Stimulated activated naive CD4-positive, alpha-beta T cell (primary cell): ENCODE data around the gene SRPK3.
"Not testable (repeated sequence)": the region's sequence is repeated elsewhere in the genome, so short reads cannot be mapped to it uniquely, and the experiment has no call there.

ENCODE experiments used
- DNase-seq, 6 experiments: peaks; one replicate each; lab custom pipeline; 2025; lab: John Stamatoyannopoulos, UW

The SRPK3 gene

DNA sequence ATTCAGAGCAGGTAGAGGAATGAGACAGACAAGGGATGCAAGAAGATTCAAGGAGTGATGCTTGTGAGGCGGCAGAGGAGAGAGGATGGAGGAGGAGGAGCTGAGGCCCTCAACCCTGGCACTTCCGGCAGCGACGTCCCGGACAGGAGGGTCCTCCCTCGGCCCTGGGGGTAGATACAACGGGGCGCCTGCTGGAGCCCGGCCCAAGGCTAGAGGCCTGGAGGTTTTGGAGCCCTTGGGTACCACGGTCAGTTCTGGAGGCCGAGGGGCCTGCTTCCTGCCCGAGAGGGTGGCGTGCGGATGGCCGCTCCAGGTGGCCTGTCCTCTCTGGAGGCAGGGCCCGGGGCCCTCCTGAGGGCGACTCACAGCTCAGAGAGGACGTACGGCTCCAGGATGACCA, 27.1 kb downstream of the SRPK3 start:
- DNase-seq, result no peak

DNA sequence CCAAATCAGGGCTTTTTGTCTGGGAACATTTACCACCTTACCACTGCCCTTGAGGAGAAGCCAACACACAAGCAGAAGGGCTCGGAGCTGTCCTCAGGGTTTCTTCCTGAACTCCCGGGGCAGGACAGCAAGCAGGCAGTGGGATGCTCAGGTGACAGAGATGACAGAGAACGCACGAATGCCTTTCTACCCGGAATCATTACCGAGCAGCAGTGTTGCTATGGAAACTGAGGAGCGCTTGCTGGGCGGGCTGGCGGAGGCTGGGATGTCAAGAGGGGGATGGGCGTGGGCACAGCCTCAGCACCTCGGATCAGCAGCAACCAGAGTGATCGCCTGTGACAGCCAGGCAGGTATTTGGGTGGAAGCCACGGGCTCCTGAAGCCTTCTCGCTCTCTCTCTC, 31.4 kb downstream of the SRPK3 start:
- no peak for DNase-seq

DNA sequence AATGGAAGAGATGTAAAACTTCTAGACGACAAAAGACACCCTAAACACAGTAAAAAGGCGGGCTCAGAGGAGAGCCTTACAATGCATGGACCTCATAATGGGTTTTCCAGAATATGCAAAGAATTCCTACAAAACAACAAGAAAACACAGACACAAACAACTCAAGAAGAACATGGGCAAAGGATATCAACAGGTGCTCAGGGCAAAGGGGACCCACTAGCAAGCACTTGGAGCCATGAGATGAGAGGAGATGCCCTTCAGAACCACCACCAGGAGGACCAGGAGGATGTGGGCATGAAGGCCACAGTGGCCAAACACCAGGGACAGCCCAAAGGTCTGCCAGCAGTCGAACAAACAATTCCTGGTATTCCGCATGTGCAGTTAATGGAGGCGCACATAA, 32.3 kb downstream of the SRPK3 start:
- no peak for DNase-seq

DNA sequence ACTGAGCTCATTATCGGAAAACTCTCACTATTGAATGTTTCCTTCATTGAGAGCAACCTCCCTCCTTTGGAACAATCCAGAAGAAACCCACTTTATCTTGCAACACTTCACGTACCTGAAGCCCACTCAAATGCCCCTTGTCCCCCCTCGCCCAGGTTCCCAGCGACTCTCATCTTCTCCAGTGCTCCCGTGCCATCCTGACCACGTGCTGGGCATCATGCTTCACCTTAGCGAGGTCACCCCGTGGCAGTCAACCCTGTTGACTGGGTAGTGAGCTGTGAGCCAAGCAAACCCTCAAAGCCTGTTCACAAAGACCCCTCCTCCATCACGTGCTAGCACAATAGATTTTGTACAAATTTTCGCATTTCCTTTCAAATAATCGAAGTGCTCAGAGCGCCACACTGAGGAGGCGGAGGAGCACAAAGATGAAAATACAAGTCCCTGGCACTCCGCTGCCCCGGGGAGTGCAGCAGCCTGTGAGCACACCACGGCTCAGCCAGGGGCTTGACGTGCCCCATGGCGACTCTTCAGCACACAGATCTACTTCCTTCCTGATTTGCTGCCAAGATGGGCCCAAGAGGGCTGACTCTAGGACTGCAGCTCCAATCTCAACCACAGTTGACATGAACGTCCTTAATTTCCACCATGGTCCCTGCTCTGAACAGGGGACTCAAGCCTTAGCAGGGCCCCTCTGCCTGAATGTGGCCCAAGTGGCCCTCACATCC, 33.9 kb downstream of the SRPK3 start:
- no peak for DNase-seq

DNA sequence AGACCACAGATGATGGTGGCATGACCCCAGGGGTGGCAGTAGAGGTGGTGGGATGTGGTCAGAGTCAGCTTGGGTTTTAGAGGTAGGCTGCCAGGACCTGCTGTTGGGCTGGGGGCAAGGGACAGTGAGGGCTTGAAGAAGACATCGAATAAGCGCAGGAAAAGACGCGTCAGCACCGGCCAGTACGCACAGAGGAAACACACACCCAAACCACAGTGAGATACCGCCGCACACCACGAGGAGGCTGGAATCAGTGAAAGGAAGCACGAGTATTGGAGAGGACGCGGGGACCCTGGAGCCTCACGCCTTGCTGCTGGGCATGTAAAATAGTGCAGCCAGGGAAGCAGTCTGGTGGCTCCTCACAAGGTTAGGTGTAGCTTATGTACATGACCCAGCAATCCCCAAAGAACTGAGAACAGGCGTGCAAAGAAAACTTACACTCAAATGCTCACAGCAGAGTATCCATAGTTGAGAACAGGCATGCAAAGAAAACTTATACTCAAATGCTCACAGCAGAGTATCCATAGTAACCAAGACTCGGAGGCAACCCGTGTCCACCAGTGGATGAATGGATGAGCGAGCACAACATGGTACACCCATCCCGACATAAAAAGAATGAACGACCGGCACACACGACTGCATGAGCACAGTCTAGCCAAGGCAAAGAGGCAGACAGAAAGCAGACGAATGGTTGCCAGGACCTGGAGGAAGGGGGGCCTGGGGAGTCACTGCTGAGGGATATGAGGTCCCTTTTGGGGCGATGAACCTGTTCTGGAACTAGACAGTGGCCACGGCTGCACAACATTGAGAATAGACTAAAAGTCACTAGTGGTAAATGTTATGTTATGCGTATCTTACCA, 36.2 kb downstream of the SRPK3 start:
- DNase-seq, result peak in 3 of 6 experiments; percentile 18 to 46 (median 41)

DNA sequence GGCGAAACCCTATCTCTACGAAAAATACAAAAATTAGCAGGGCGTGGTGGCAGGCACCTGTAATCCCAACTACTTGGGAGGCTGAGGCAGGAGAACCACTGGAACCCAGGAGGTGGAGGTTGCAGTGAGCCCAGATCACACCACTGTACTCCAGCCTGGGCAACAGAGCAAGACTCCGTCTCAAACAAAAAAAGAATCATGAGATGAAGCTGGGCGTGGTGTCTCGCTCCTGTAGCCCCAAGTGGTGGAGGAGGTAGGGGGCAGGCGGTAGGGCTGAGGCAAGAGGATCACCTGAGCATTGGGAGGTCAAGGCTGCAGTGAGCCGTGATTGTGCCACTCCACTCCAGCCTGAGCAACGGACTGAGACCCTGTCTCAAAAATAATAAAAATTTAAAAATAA, 37.2 kb downstream of the SRPK3 start:
- not testable (repeated sequence) for DNase-seq

DNA sequence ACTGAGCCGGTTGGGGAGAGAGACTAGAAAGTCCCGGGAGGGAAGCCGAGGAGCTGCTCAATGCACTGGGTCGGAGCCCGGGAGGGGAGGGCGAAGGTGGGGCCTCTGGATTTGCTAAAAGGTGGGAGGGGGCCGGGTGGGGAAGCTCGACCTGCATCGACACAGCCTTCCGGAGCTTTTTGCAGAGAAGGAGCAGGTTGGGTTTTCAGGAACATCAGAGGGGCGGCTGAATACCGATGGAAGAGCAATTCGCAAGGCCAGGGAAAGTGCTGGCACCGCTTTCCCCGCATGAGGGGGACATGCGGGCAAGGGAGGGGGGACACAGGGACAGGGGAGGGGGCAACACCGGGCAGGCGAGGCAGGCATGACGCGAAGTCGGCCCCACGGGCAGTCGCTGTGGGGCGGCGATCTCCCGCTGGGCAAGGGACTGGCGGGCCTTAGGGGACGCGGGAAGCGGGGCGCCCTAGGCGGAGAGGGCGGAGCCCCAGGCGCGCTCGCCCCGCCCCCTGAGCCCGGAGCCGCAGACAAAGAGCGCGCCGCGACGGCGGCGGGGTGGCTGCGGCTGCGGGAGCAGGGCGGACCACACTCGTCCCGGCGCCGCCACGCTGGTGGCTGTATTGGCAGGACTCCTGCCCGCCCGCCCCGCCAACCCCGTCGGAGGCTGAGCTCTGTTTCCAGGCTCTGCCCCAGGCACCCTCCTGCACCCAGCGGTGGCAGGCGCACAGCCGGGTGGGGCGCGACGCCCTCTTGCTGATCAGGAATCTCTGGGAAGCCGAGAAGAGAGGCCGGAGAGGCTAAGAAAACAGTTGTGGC, 37.9 kb downstream of the SRPK3 start:
- DNase-seq, result peak in 5 of 6 experiments; percentile 25 to 45 (median 31)

DNA sequence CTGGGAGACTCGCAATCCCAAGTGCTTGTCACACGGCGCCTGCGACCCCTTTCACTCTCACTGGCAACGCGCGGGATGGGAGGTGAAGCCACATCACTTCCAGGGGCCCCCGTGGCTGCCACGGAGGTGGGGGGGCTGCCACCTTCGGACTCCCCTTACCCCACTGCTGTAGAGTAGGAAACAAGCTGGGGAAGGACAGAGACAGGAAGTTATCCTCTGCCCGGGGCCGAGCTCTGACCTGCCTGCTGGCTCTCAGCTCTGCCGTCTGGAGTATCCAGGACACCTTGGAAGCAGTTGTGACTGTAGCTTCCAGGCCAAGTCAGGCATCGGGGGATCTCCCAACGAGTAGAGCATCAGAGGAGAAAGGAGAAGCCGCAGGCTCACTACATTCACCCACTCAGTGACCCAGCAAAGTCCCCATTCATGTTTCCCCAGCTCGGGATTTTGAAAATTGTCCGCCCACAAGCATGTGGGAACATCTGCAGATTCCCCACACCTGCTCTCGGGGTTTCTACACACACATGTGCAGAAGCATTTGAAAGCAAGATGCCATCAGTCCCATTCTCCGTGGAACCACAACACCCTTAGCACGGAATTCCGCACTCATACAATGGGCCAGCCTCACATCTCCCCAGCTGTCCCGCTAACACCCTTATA, 38.7 kb downstream of the SRPK3 start:
- DNase-seq, result no peak

DNA sequence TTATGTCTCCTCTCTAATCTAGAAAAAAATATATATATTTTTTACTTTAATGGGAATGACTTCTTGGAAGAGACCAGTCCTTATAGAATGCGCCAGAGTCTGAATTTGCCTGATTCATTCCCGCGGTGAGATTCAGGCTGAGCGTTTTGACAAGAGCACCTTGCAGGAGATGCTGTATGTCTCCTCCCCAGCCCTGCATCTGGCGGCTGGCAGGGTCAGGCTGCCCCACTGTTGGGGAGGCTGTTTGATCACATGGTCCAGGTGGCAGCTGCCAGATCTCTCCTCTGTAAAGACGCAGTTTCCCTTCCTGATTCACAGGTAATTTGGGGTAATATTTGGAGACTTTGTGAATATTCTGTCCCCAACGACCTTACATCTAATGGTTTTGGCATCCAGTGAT, 39.8 kb downstream of the SRPK3 start:
- DNase-seq, result no peak

DNA sequence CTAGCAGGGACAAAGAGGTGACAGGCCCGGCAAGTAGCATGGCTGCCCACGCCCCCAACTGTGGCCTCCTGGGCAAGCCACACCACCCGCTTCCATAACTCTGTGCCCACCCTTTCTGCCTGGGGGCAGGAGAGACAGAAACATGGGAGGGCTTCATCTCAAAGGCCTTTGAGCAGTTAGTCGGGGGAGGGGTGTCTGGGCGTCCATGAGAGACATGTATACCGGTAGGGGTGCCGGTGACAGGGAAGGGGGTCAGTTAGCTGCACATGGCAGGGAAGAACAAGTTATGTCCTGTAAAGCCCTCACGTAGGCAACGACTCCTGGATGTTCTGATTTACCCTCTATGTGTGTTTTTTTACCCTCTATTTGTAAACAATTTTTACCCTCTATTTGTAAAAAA, 40.2 kb downstream of the SRPK3 start:
- no peak for DNase-seq

DNA sequence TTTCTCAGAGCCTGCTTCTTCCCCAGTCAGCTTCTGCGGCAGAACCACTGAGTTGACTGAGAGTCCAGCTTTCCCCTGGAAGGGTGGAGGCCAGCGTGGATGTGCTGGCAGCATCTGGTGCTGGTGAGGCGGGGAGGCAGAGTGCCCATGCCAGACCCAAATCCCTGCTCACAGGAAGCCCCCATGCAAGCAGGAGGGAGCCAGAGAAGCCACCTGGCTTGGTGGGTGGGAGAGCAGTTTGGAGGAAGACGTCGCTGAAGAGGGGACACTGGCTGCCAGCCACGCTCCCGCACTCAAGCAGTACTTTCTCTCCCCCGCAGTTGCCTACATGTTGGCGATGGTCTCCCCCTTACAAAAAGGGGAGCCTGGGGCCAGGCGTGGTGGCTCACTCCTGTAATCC, 43.5 kb downstream of the SRPK3 start:
- no peak for DNase-seq

DNA sequence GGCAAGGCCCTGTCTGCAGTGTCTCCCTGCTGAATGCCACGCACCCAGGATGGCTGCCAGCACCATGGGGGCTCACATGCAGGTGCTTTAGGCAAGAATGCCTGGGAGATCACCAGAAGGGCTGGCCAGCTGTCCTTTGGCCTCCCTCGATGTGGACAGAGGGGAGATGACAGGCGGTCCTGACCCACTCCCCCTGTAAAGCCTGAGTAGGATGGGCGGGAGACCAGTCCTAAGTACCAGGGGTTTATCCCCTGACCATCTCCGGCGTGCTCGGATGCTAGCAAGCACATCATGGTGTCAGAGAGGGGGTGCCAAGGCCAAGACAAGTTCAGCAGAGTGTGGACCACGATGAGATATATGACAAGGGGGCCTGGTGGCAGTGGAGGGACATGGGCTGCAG, 44.2 kb downstream of the SRPK3 start:
- DNase-seq, result no peak

DNA sequence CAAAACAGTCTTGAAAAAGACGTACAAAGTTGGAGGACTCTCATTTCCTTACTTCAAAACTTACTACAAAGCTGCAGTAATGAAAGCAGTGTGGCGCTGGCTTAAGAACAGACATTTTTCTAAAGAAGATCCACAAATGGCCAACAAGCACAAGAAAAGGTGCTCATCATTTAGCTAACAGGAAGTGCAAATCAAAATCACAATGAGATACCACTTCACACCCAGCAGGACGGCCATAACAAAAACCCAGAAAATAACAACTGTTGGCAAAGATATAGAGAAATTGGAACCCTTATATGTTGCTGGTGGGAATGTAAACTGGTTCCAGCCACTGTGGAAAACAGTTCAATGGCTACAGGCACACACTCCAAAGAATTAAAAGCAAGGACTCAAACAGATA, 46.2 kb downstream of the SRPK3 start:
- peak in 2 of 6 experiments; percentile 8 to 12 for DNase-seq

DNA sequence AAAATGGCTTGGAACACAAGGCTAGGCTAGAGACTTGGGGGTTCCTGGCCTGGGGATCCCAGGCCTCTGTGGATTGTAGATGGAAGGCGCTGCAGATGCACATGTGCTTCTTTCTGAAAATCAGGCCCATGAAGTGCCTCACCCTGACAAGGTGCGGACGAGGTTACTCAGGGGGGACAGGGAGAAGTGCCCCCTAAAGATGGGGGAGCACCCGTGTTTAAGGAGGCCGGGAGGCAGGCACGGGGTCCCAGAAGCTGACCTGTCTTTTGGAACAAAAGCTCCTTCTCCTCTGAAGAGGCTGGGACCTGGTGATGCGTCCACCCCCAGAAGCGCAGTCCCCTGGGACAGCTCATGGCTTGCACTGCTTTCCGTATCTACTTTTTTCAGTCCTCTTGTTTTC, 47.1 kb downstream of the SRPK3 start:
- no peak for DNase-seq

DNA sequence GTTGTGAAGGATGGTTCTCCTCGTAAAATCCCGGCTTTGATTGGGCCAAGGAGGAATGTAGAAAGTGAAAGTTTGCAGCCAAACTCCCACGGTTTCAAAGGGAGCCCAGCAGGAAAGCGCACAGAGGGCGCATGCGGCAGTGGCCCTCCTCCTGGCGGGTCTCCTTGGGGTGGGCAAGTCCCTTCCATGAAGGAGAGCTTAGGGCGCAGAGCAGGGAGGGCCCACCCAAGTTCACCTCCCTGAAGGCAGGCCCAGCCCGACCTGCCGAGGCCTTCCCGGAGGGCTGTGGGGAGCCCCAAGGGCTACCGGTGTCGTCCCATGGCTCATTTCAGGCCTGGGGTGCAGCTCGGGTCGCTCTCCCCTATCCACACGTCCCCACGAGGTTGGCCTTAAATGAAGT, 47.5 kb downstream of the SRPK3 start:
- DNase-seq, result no peak

DNA sequence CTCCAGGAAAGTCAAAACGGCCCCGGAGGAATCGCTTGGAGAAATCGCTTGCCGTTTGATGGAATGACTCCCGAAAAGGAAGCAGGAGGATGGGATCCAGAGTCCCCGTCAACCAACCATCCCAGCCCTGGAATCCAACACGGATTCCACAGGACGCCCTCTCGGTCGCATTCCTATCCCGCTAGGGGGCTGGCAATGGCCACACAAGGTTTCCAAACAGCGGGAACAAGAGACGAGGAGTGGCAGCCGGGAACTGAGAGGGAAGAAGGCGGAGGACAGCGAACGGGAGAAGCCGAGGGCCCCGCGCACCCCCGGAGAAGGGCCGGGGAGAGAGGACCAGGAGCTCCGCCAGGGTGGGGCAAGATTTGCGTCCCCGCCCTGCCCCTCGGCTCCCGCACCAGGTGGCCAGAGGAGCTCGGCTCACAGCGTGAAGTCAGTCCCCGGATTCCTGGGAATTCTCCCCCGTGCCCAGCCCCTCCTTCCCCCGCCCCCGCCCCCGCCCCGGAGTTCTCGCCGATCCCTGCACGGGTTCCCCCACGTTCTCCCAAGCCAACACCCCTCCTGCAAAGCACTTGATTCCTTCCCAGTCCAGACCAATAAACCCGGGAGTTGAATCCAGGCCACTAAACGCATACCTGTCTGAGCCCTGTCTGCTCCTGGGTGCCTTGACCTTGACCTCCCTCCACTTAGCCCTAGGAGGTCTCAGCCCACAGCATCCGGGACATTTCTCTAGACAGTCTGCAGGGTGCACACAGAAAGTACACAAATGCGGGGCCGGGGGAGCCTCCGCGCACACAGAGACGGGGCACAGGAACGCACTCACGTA, 48.1 kb downstream of the SRPK3 start:
- peak in 1 of 6 experiments; percentile 4 for DNase-seq

DNA sequence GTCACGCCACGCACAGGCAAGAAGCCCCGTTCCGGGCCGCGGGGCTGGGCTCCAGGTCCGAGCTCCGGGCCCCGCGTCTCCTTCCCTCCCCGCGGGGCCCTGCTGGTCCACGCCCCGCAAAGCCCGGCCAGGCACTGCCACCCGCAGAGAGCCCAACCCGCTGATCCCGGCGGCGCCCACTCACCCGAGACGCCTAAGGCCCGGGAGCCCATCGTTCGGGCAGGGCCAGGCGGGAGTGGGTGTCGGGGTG, 48.6 kb downstream of the SRPK3 start:
- DNase-seq, result no peak

DNA sequence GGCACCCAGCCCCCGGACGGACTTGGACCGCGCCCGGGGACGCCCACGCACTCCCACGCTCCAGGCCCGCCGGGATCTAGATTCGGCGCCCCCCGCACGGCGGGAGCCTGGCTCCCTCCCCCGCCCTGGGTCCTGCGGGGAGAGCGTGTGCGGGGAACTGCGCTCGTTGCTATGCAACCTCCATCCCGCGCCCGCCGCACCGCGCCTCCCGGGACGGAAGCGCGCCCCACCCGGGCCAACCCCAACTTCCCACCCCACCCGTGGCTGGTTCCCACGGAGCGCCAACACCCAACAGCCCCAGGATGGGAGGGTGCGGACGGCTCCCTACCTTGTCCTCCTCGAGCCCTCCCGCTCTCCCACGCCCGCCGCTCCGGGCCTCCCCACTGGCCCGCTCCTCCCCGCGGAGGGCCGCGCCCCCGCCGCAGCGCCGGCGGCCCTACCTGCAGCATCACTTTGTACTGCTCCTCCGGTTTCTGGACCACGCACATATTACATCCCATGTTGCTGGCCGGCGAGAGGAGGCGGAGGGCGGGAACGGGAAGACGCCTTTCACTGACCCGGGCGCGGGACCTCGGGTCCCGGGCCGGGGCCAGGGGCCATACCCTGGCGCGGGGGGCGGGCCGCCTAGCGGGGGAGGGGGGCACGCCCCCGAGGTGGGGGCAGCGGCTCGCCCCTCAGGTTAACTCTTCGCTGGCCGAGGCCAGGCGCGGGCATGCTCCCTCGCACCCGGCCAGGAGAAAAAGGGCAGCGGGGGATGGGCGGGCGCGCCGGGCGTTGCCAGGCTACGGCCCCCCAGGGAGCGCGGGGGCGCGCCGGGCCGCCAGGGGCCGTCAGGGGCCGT, 49.2 kb downstream of the SRPK3 start, which contains the start of gene PDZD4:
Gene PDZD4, minus strand, starts transcription at position 746 of the 841 bp plus-strand sequence. Its CDS starts 246 bp downstream, at position 500.
- DNase-seq, result no peak

DNA sequence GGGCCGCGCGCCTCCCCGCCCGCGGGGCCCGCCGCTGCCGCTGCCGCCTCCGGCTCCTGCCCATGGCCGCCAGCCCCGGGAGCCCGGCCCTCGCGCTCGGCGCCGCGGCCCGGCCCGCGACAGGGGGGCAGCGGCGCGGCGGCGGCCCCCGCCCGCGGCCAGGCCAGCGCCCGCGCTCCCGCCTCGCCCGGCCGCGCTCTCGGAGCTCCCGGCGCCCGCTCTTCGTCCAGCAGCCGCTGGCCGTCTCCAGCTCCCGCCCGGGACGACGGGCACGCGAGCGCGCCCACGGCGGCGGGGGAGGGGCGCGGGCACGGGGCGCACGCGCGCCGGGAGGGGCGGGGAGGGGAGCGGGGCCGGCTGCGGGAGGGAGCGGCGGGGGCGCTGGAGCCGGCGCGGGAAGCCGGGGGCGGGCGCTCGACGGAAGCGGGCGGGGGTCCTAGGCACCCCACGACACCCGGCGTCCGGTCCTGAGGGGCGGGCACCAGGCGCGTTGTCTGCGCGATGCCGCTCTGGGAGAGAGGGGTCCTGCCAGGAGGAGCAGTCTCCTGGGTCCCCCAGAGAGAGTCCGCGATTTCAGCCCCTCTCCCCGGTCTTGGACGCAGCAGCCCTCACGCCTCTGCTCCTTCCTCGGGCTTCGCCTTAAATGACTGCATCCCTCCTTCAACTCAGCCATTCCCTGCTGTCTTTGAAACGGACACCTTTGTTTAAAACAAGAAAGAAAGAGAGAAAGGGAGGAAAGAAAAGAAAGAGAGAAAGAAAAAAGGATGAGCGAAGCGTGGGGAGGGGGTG, 50.0 kb downstream of the SRPK3 start:
- no peak for DNase-seq
